Lung microvascular endothelial cell (primary cell): ENCODE measurements around the gene TMEM156. TPM values are rescaled to one million over a fixed set of nuclear protein-coding genes. Genes with fewer than 3 reads are reported as not detected.
A peak's percentile ranks its signal among the peaks of the same experiment; 100 is the strongest.

Source experiments
- DNase-seq, 2 donors: peaks; one replicate each; pipeline versions ENCODE4 v3.0.0 to v3.0.0-alpha.2; 2010; ENCODE audit warnings: low read depth in 2 of 2
- total RNA-seq: library from RNA; depleted of rRNA; stranded (reverse); fragments of >200 nt; gene quantifications from 2 replicates; pipeline ENCODE4 v1.2.1, GENCODE V29; 2014

The TMEM156 gene
- total RNA-seq, 1 donor from 2014 or later: under 0.01 TPM

- DNase-seq: no peak
These were observed 103.6 kb downstream of the TMEM156 start for GRCh38 chr4:38928568-38928967.

- no peak for DNase-seq
These were observed 105.3 kb downstream of the TMEM156 start for GRCh38 chr4:38926896-38927295.

GRCh38 chr4:38925492-38926413 is 106.5 kb downstream of the TMEM156 start:
- no peak for DNase-seq

GRCh38 chr4:38924353-38924752 is 107.9 kb downstream of the TMEM156 start:
- DNase-seq: no peak

GRCh38 chr4:38923746-38924145 is 108.5 kb downstream of the TMEM156 start:
- no peak for DNase-seq

- no peak for DNase-seq
These were observed 111.1 kb downstream of the TMEM156 start for GRCh38 chr4:38921151-38921550.

GRCh38 chr4:38920677-38921076 is 111.5 kb downstream of the TMEM156 start:
- DNase-seq: peak; percentile 7 to 16

GRCh38 chr4:38920186-38920585 is 112.0 kb downstream of the TMEM156 start:
- DNase-seq: no peak

- no peak for DNase-seq
These were observed 112.7 kb downstream of the TMEM156 start for GRCh38 chr4:38919494-38919893.

GRCh38 chr4:38917481-38918025 is 114.7 kb downstream of the TMEM156 start:
- no peak for DNase-seq

Other genes starting within 250 kb of the TMEM156 start
- gene TLR10, start 249.4 kb downstream of the TMEM156 start, total RNA-seq: not detected in 2 replicates
- 2.6 and 5.0 TPM in 2 replicates for gene TLR1, start 227.6 kb downstream of the TMEM156 start, total RNA-seq
- under 0.01 and 0.22 TPM in 2 replicates for gene TLR6, start 175.6 kb downstream of the TMEM156 start, total RNA-seq
- 56.9 and 70.8 TPM in 2 replicates for gene FAM114A1, start 164.6 kb downstream of the TMEM156 start, total RNA-seq
- gene KLHL5, start 29.8 kb upstream of the TMEM156 start, total RNA-seq: 81.3 and 98.8 TPM in 2 replicates
- 13.9 and 28.0 TPM in 2 replicates for gene WDR19, start 150.1 kb upstream of the TMEM156 start, total RNA-seq